Measurements from ENCODE around the gene POLG2.
A peak's percentile ranks its signal among the peaks of the same experiment; 100 is the strongest.
"Not testable (repeated sequence)": the region's sequence is repeated elsewhere in the genome, so short reads cannot be mapped to it uniquely, and the experiment has no call there.

POLG2 gene

GRCh38 chr17:64505340-64506200 lies 8.7 kb upstream of the POLG2 start:
- DNase-seq (ENCODE audit: low spot score), result peak; percentile 77

- no peak for DNase-seq (ENCODE audit: low spot score)
These were observed 8.0 kb upstream of the POLG2 start for GRCh38 chr17:64504769-64505339.

- no peak for DNase-seq (ENCODE audit: low spot score)
These were observed 7.2 kb upstream of the POLG2 start for GRCh38 chr17:64503821-64504768.

GRCh38 chr17:64503341-64503740 lies 6.5 kb upstream of the POLG2 start:
- no peak for DNase-seq (ENCODE audit: low spot score)

GRCh38 chr17:64502809-64503208 lies 6.0 kb upstream of the POLG2 start:
- no peak for DNase-seq (ENCODE audit: low spot score)

- no peak for DNase-seq (ENCODE audit: low spot score)
These were observed 5.2 kb upstream of the POLG2 start for GRCh38 chr17:64502021-64502420.

GRCh38 chr17:64500862-64501765 lies 4.3 kb upstream of the POLG2 start:
- DNase-seq (ENCODE audit: low spot score), result no peak

GRCh38 chr17:64500487-64500859 lies 3.6 kb upstream of the POLG2 start:
- no peak for DNase-seq (ENCODE audit: low spot score)

- no peak for DNase-seq (ENCODE audit: low spot score)
These were observed 3.1 kb upstream of the POLG2 start for GRCh38 chr17:64499805-64500486.

- DNase-seq (ENCODE audit: low spot score), result no peak
These were observed 1.7 kb upstream of the POLG2 start for GRCh38 chr17:64498308-64499203.

- DNase-seq (ENCODE audit: low spot score), result no peak
These were observed 746 bp upstream of the POLG2 start for GRCh38 chr17:64497565-64498035.

GRCh38 chr17:64496348-64496785 lies 487 bp downstream of the POLG2 start:
- DNase-seq (ENCODE audit: low spot score), result no peak

GRCh38 chr17:64495300-64495699 lies 1.6 kb downstream of the POLG2 start:
- not testable (repeated sequence) for DNase-seq (ENCODE audit: low spot score)

- no peak for DNase-seq (ENCODE audit: low spot score)
These were observed 2.7 kb downstream of the POLG2 start for GRCh38 chr17:64494121-64494520.

- DNase-seq (ENCODE audit: low spot score), result no peak
These were observed 4.3 kb downstream of the POLG2 start for GRCh38 chr17:64492481-64493109.

- no peak for DNase-seq (ENCODE audit: low spot score)
These were observed 4.9 kb downstream of the POLG2 start for GRCh38 chr17:64491994-64492393.

- DNase-seq (ENCODE audit: low spot score), result no peak
These were observed 5.6 kb downstream of the POLG2 start for GRCh38 chr17:64491034-64491860.

- DNase-seq (ENCODE audit: low spot score), result no peak
These were observed 8.6 kb downstream of the POLG2 start for GRCh38 chr17:64488301-64488700.

Measured in SK-N-DZ (cell line).